Neutrophil (primary cell): ENCODE measurements around the gene ATP8B4.

Experiments used
- H3K27ac ChIP-seq: fragments of 200-600 bp; sonication (generic); 2 replicates; pipeline ENCODE4 v1.5.1; 2016; ENCODE audit warnings: mild to moderate bottlenecking, moderate library complexity
- H3K27me3 ChIP-seq: fragments of 200-600 bp; sonication (generic); 2 replicates; pipeline ENCODE4 v1.6.0; 2016; ENCODE audit warnings: mild to moderate bottlenecking
- H3K36me3 ChIP-seq: fragments of 200-600 bp; sonication (generic); 2 replicates; pipeline ENCODE4 v1.5.1; 2017
- H3K4me1 ChIP-seq, 2 experiments: fragments of 200-600 bp in 1 of 2; sonication (generic) in 1 of 2; 1 replicate in 1 of 2; 2 replicates in 1 of 2; pipeline versions ENCODE4 v1.5.1 to v1.6.1; 2013 to 2016; ENCODE audit warnings: low read depth in 1 of 2, low read length in 1 of 2, mild to moderate bottlenecking in 1 of 2, moderate library complexity in 1 of 2; ENCODE audit not compliant: control insufficient read depth in 1 of 2, insufficient read depth in 1 of 2
- H3K4me3 ChIP-seq, 2 experiments: fragments of 200-600 bp in 1 of 2; sonication (generic) in 1 of 2; 1 replicate in 1 of 2; 2 replicates in 1 of 2; pipeline ENCODE4 v1.5.1; 2013 to 2016; ENCODE audit warnings: low read depth in 1 of 2, low read length in 1 of 2, mild to moderate bottlenecking in 1 of 2, moderate library complexity in 1 of 2
- H3K9me3 ChIP-seq: fragments of 200-600 bp; sonication (generic); 2 replicates; pipeline ENCODE4 v1.5.1; 2016
- CTCF ChIP-seq: fragments of 200-600 bp; sonication (generic); IDR thresholded peaks from 2 replicates; pipeline ENCODE4 v1.5.1; 2016; ENCODE audit warnings: antibody characterized with exemption

ATP8B4 gene

GRCh38 chr15:50127255-50127777 is 8.3 kb upstream of the ATP8B4 start:
- TF ChIP-seq CTCF = no peak
- Histone ChIP-seq H3K27ac (peak overlapping the region; percentile 64), H3K27me3 (no peaks in the 10 kb centered on the region), H3K9me3 (no peaks in the 10 kb centered on the region), H3K4me1 (peaks cover 60 to 69% of the 10 kb centered on the region in 2 experiments), H3K4me3 (no peak overlapping the region), H3K36me3 (no peaks in the 10 kb centered on the region)

GRCh38 chr15:50126072-50126471 is 7.0 kb upstream of the ATP8B4 start:
- TF ChIP-seq CTCF = no peak
- Histone ChIP-seq H3K27me3 (no peaks in the 10 kb centered on the region), H3K9me3 (no peaks in the 10 kb centered on the region), H3K4me1 (peaks cover 67 to 75% of the 10 kb centered on the region in 2 experiments), H3K36me3 (no peaks in the 10 kb centered on the region), H3K4me3 (no peak overlapping the region), H3K27ac (peak overlapping the region; percentile 70)

GRCh38 chr15:50124631-50125030 is 5.6 kb upstream of the ATP8B4 start:
- Histone ChIP-seq H3K4me1 (peaks cover 81 to 89% of the 10 kb centered on the region in 2 experiments), H3K4me3 (no peak overlapping the region), H3K36me3 (no peaks in the 10 kb centered on the region), H3K27ac (peak overlapping the region; percentile 70), H3K27me3 (no peaks in the 10 kb centered on the region), H3K9me3 (no peaks in the 10 kb centered on the region)
- no peak for TF ChIP-seq CTCF

- H3K9me3 ChIP-seq = no peaks in the 10 kb centered on the region
- no peaks in the 10 kb centered on the region for H3K27me3 ChIP-seq
- H3K4me3 ChIP-seq = peak overlapping the region in 1 of 2 experiments; percentile 6
- H3K36me3 ChIP-seq = no peaks in the 10 kb centered on the region
- peaks cover 88 to 95% of the 10 kb centered on the region in 2 experiments for H3K4me1 ChIP-seq
- H3K27ac ChIP-seq = peak overlapping the region; percentile 70
- TF ChIP-seq CTCF = no peak
Observed at GRCh38 chr15:50123861-50124557, 5.0 kb upstream of the ATP8B4 start.

GRCh38 chr15:50120729-50121128 is 1.7 kb upstream of the ATP8B4 start:
- no peak overlapping the region for H3K4me3 ChIP-seq
- H3K36me3 ChIP-seq = no peaks in the 10 kb centered on the region
- no peaks in the 10 kb centered on the region for H3K9me3 ChIP-seq
- H3K4me1 ChIP-seq = peaks cover 100% of the 10 kb centered on the region in 2 experiments
- TF ChIP-seq CTCF = no peak
- H3K27me3 ChIP-seq = no peaks in the 10 kb centered on the region
- peak overlapping the region; percentile 92 for H3K27ac ChIP-seq
